ENCODE measurements around the gene LILRA2. TPM values are rescaled to one million over a fixed set of nuclear protein-coding genes. Genes with fewer than 3 reads are reported as not detected.
"Not testable (repeated sequence)": the region's sequence is repeated elsewhere in the genome, so short reads cannot be mapped to it uniquely, and the experiment has no call there.

The LILRA2 gene
- total RNA-seq, 2 donors from 2014 or later = 1.8 TPM; not detected in 1

GRCh38 chr19:54556194-54556593, 17.4 kb upstream of the LILRA2 start:
- H3K4me3 ChIP-seq = no peak overlapping the region
- DNase-seq (ENCODE audit: low spot score) = no peak
- no peaks in the 10 kb centered on the region for H3K4me1 ChIP-seq
- no peak overlapping the region for H3K27ac ChIP-seq
- no peak for TF ChIP-seq CTCF (IDR thresholded peaks at IDR 0.05)
- H3K36me3 ChIP-seq = no peaks in the 10 kb centered on the region
- H3K27me3 ChIP-seq = no peaks in the 10 kb centered on the region
- no peaks in the 10 kb centered on the region for H3K9me3 ChIP-seq

GRCh38 chr19:54558339-54558738, 15.3 kb upstream of the LILRA2 start:
- Histone ChIP-seq H3K4me1 (no peaks in the 10 kb centered on the region), H3K4me3 (no peak overlapping the region), H3K27me3 (no peaks in the 10 kb centered on the region), H3K36me3 (no peaks in the 10 kb centered on the region), H3K9me3 (no peaks in the 10 kb centered on the region), H3K27ac (no peak overlapping the region)
- TF ChIP-seq CTCF (IDR thresholded peaks at IDR 0.05) = no peak
- DNase-seq (ENCODE audit: low spot score) = no peak

- Histone ChIP-seq H3K27ac (no peak overlapping the region), H3K9me3 (no peaks in the 10 kb centered on the region), H3K27me3 (no peaks in the 10 kb centered on the region), H3K4me3 (no peak overlapping the region), H3K36me3 (no peaks in the 10 kb centered on the region), H3K4me1 (no peaks in the 10 kb centered on the region)
- DNase-seq (ENCODE audit: low spot score) = no peak
- no peak for TF ChIP-seq CTCF (IDR thresholded peaks at IDR 0.05)
Observed at GRCh38 chr19:54560881-54561385, 12.7 kb upstream of the LILRA2 start.

- TF ChIP-seq CTCF (IDR thresholded peaks at IDR 0.05) = no peak
Observed at GRCh38 chr19:54561840-54562239, 11.8 kb upstream of the LILRA2 start.

GRCh38 chr19:54563206-54563605, 10.4 kb upstream of the LILRA2 start:
- not testable (repeated sequence) for H3K27ac ChIP-seq

More at GRCh38 chr19:54561840-54562239, 11.8 kb upstream of the LILRA2 start:
- no peak overlapping the region for H3K27ac ChIP-seq
- no peaks in the 10 kb centered on the region for H3K9me3 ChIP-seq
- H3K4me1 ChIP-seq = no peaks in the 10 kb centered on the region
- DNase-seq (ENCODE audit: low spot score) = no peak
- no peaks in the 10 kb centered on the region for H3K36me3 ChIP-seq
- H3K27me3 ChIP-seq = no peaks in the 10 kb centered on the region
- no peak overlapping the region for H3K4me3 ChIP-seq

GRCh38 chr19:54570316-54570715, 3.3 kb upstream of the LILRA2 start:
- Histone ChIP-seq H3K27ac (no peak overlapping the region), H3K9me3 (no peaks in the 10 kb centered on the region), H3K27me3 (no peaks in the 10 kb centered on the region), H3K4me1 (no peaks in the 10 kb centered on the region), H3K4me3 (no peak overlapping the region), H3K36me3 (no peaks in the 10 kb centered on the region)
- no peak for TF ChIP-seq CTCF (IDR thresholded peaks at IDR 0.05)
- no peak for DNase-seq (ENCODE audit: low spot score)

More at GRCh38 chr19:54563206-54563605, 10.4 kb upstream of the LILRA2 start:
- H3K4me1 ChIP-seq; DNase-seq (ENCODE audit: low spot score); H3K36me3 ChIP-seq; H3K9me3 ChIP-seq; H3K27me3 ChIP-seq; H3K4me3 ChIP-seq: not testable (repeated sequence)

GRCh38 chr19:54571715-54572615, 1.6 kb upstream of the LILRA2 start:
- not testable (repeated sequence) for H3K4me1 ChIP-seq; H3K4me3 ChIP-seq; H3K9me3 ChIP-seq; H3K27me3 ChIP-seq; H3K36me3 ChIP-seq; H3K27ac ChIP-seq; DNase-seq (ENCODE audit: low spot score)

All from right atrium auricular region (tissue), 2 donors.